HepG2 (cell line): ENCODE measurements around the gene NEAT1. TPM values are rescaled to one million over a fixed set of nuclear protein-coding genes. Genes with fewer than 3 reads are reported as not detected.

Source experiments
- ATAC-seq: fragments of 200-7000 bp; cut with Tn5 transposase; 3 replicates; pipeline ENCODE4 v1.9.1; 2020; ENCODE audit warnings: mild to moderate bottlenecking, moderate library complexity
- BruUV-seq: library from RNA; stranded (reverse); fragments of 400-500 nt; replicated peaks from 2 replicates; lab custom pipeline; 2021; lab: Mats Ljungman, UMichigan
- CTCF ChIA-PET: fragments of 300-600 bp; formaldehyde crosslinking; extraction: SDS; loops from one replicate; lab custom pipeline; 2021; ENCODE audit warnings: low total read pairs, inconsistent platforms, low intra/inter-chr PET ratio; lab: Yijun Ruan, JAX
- POLR2A ChIA-PET: fragments of 350-600 bp; sonication (Branson Sonifier 250); formaldehyde crosslinking; loops from one replicate; lab custom pipeline; 2020; ENCODE audit warnings: antibody characterized with exemption, inconsistent platforms; lab: Yijun Ruan, JAX
- DNase-seq: peaks from one replicate; pipeline ENCODE4 v3.0.0-alpha.2; 2015; ENCODE audit warnings: low spot score
- FAIRE-seq: peaks from 3 replicates; lab custom pipeline; 2011; peaks lifted over from hg19 to GRCh38; lab: Jason Lieb, UNC
- H2AFZ ChIP-seq: one replicate; pipeline ENCODE4 v1.6.1; 2011; ENCODE audit warnings: low read length, inconsistent platforms
- H3K27ac ChIP-seq: fragments of 300-600 bp; 3 replicates; pipeline ENCODE4 v1.8.0; 2011; ENCODE audit warnings: mixed run types, mild to moderate bottlenecking, mixed read lengths, low read length, inconsistent platforms; ENCODE audit not compliant: insufficient read depth; ENCODE audit errors: extremely low read length
- H3K27me3 ChIP-seq, 2 experiments: fragments of 200-600 bp in 1 of 2; 2 replicates in 1 of 2; 3 replicates in 1 of 2; pipeline versions ENCODE4 v1.6.0 to v1.8.0; 2011; ENCODE audit warnings: low read length in 2 of 2, mild to moderate bottlenecking in 2 of 2, moderate library complexity in 2 of 2, inconsistent platforms in 1 of 2; ENCODE audit not compliant: insufficient read depth in 2 of 2, control insufficient read depth in 1 of 2
- H3K36me3 ChIP-seq, 2 experiments: fragments of 200-600 bp in 1 of 2; replicated peaks in 1 of 2; 2 replicates in 1 of 2; 3 replicates in 1 of 2; pipeline versions ENCODE4 v1.5.1 to v1.8.0; 2011; ENCODE audit warnings: low read length in 2 of 2, inconsistent platforms in 1 of 2; ENCODE audit not compliant: insufficient read depth in 2 of 2, control insufficient read depth in 1 of 2
- H3K4me1 ChIP-seq: 2 replicates; pipeline ENCODE4 v1.5.1; 2012; ENCODE audit warnings: low read length, inconsistent platforms; ENCODE audit not compliant: insufficient read depth
- H3K4me2 ChIP-seq: 2 replicates; pipeline ENCODE4 v1.6.0; 2011; ENCODE audit warnings: low read depth, low read length, inconsistent platforms
- H3K4me3 ChIP-seq, 3 experiments: fragments of 200-600 bp in 1 of 3; sonication (generic), shearing (Covaris generic) in 1 of 3; replicated peaks in 1 of 3; 2 replicates each; pipeline ENCODE4 v1.5.1; 2011 to 2016; ENCODE audit warnings: low read length in 3 of 3, inconsistent platforms in 2 of 3, low read depth in 2 of 3, mild to moderate bottlenecking in 2 of 3, control low read depth in 1 of 3, mixed read lengths in 1 of 3; ENCODE audit not compliant: insufficient read depth in 1 of 3
- H3K79me2 ChIP-seq: one replicate; pipeline ENCODE4 v1.6.1; 2011; ENCODE audit warnings: low read length, inconsistent platforms; ENCODE audit not compliant: insufficient read depth
- H3K9ac ChIP-seq: 2 replicates; pipeline ENCODE4 v1.6.0; 2011; ENCODE audit warnings: mild to moderate bottlenecking, low read depth, low read length, inconsistent platforms; ENCODE audit not compliant: insufficient read depth
- H3K9me3 ChIP-seq: 2 replicates; pipeline ENCODE4 v1.5.1; 2012; ENCODE audit warnings: mild to moderate bottlenecking, low read length
- H4K20me1 ChIP-seq: 2 replicates; pipeline ENCODE4 v1.6.0; 2011; ENCODE audit warnings: inconsistent platforms, mild to moderate bottlenecking, low read length, moderate library complexity; ENCODE audit not compliant: insufficient read depth
- BATF2 ChIP-seq: sonication (generic); formaldehyde crosslinking; IDR thresholded peaks from 2 replicates; pipeline ENCODE4 v1.8.0; 2022; ENCODE audit warnings: mild to moderate bottlenecking, missing genetic modification reagents, moderate library complexity
- CEBPB ChIP-seq: IDR thresholded peaks from 2 replicates; pipeline ENCODE4 v1.6.1; 2011; ENCODE audit warnings: low read depth, low read length, improper control_type of control experiment, borderline replicate concordance
- CEBPG ChIP-seq: IDR thresholded peaks from 2 replicates; pipeline ENCODE4 v1.6.1; 2016
- IKZF1 ChIP-seq: fragments of 450-650 bp; IDR thresholded peaks from 2 replicates; pipeline ENCODE4 v1.7.1; 2016
- KLF6 ChIP-seq: IDR thresholded peaks from 2 replicates; pipeline ENCODE4 v1.8.0; 2016; ENCODE audit warnings: missing biosample characterization, missing genetic modification reagents
- KLF9 ChIP-seq: IDR thresholded peaks from 2 replicates; pipeline ENCODE4 v1.6.1; 2016; ENCODE audit warnings: low read depth
- MNT ChIP-seq: fragments of 450-650 bp; IDR thresholded peaks from 2 replicates; pipeline ENCODE4 v1.6.1; 2016
- MTF2 ChIP-seq: sonication (generic); formaldehyde crosslinking; IDR thresholded peaks from 2 replicates; pipeline ENCODE4 v1.5.0; 2020; ENCODE audit warnings: missing genetic modification reagents, borderline replicate concordance
- MYPOP ChIP-seq: sonication (generic); formaldehyde crosslinking; IDR thresholded peaks from 2 replicates; pipeline ENCODE4 v1.8.1; 2023; ENCODE audit warnings: mild to moderate bottlenecking, moderate library complexity, missing genetic modification reagents
- NAIF1 ChIP-seq: sonication (generic); formaldehyde crosslinking; IDR thresholded peaks from 2 replicates; pipeline ENCODE4 v1.5.0; 2020; ENCODE audit warnings: mild to moderate bottlenecking, missing genetic modification reagents, borderline replicate concordance
- PPARG ChIP-seq: conservative IDR thresholded peaks from 2 replicates; pipeline ENCODE4 v1.6.1; 2016; ENCODE audit warnings: missing biosample characterization, missing genetic modification reagents
- SPEN ChIP-seq: sonication (generic); formaldehyde crosslinking; IDR thresholded peaks from 2 replicates; pipeline ENCODE4 v1.5.1; 2020; ENCODE audit warnings: low read depth, mild to moderate bottlenecking, missing genetic modification reagents
- SSRP1 ChIP-seq: IDR thresholded peaks from 2 replicates; pipeline ENCODE4 v1.6.1; 2016; ENCODE audit warnings: control low read depth
- TIGD3 ChIP-seq: sonication (generic); formaldehyde crosslinking; IDR thresholded peaks from 2 replicates; pipeline ENCODE4 v1.5.1; 2020; ENCODE audit warnings: mild to moderate bottlenecking, missing genetic modification reagents, borderline replicate concordance
- ZBTB20 ChIP-seq: sonication (generic); formaldehyde crosslinking; IDR thresholded peaks from 2 replicates; pipeline ENCODE4 v1.8.1; 2023; ENCODE audit warnings: missing genetic modification reagents, low read depth, mild to moderate bottlenecking, borderline replicate concordance
- ZNF235 ChIP-seq: sonication (generic); formaldehyde crosslinking; IDR thresholded peaks from 2 replicates; pipeline ENCODE4 v1.8.1; 2023; ENCODE audit warnings: mild to moderate bottlenecking, missing genetic modification reagents, borderline replicate concordance
- ZNF274 ChIP-seq: sonication (generic); formaldehyde crosslinking; IDR thresholded peaks from 2 replicates; pipeline ENCODE4 v1.5.1; 2020; ENCODE audit warnings: mild to moderate bottlenecking, missing genetic modification reagents
- ZNF7 ChIP-seq: IDR thresholded peaks from 2 replicates; pipeline ENCODE4 v1.6.1; 2016; ENCODE audit warnings: missing biosample characterization, missing genetic modification reagents
- ZNF766 ChIP-seq: sonication (generic); formaldehyde crosslinking; IDR thresholded peaks from 2 replicates; pipeline ENCODE4 v1.5.0; 2020; ENCODE audit warnings: missing genetic modification reagents, borderline replicate concordance
- ZNF768 ChIP-seq: sonication (generic); formaldehyde crosslinking; IDR thresholded peaks from 2 replicates; pipeline ENCODE4 v1.4.0; 2020; ENCODE audit warnings: missing genetic modification reagents
- WGBS: methylation state at CpG from one replicate; pipeline ENCODE4 v1.1.6; 2017; ENCODE audit warnings: low lambda C conversion rate; 5-methylcytosine and 5-hydroxymethylcytosine counted together
- in situ Hi-C: cut with HindIII; loops from 2 replicates; pipeline ENCODE4 v1.10.0; 2017; ENCODE audit warnings: low pct_unique_long_range_greater_than_20kb; ENCODE audit not compliant: extremely low pct_ligation_motif_present
- intact Hi-C: fragments of 100-400 bp; cut with micrococcal nuclease; formaldehyde crosslinking; loops from one replicate; pipeline ENCODE4 v1.10.0; 2022; ENCODE audit not compliant: unreplicated experiment
- polyA plus RNA-seq, 8 experiments: library from polyadenylated mRNA; depleted of rRNA in 3 of 8; stranded (reverse) in 7 of 8; unstranded in 1 of 8; fragments of >200 nt; fragmentation: Illumina TruSeq in 4 of 8; extraction: Trizol in 4 of 8; gene quantifications; 2 replicates each; pipeline versions ENCODE4 v1.2.1 to v1.2.3, GENCODE V29; 2011 to 2016; ENCODE audit warnings: low read depth in 4 of 8, missing spikeins in 1 of 8, mixed read lengths in 1 of 8; ENCODE audit not compliant: insufficient read depth in 1 of 8
- total RNA-seq, 5 experiments: library from RNA; depleted of rRNA; stranded (reverse); fragments of >200 nt; fragmentation: Illumina TruSeq; extraction: Trizol; gene quantifications; 2 replicates each; pipeline ENCODE4 v1.2.3, GENCODE V29; 2016; ENCODE audit warnings: low read depth in 1 of 5

The NEAT1 gene
- total and polyA plus RNA-seq, 2 of the 13 experiments (the other 11 are each of a cell fraction or from before 2014, with no cell fraction given) = 20.5 to 41.2 TPM

GRCh38 chr11:65373839-65374580, 48.6 kb upstream of the NEAT1 start:
- H4K20me1 ChIP-seq = no peaks in the 10 kb centered on the region
- no peak overlapping the region for H3K9ac ChIP-seq
- H3K4me2 ChIP-seq = no peak overlapping the region
- H3K27me3 ChIP-seq = peaks cover 0 to 2% of the 10 kb centered on the region in 2 experiments; a peak in 2 of 5 replicates
- DNase-seq = no peak
- BruUV-seq = no TSS peak
- H3K4me1 ChIP-seq = peaks cover 75% of the 10 kb centered on the region
- in situ Hi-C loops (no loop called here), intact Hi-C loops (no loop called here)
- H3K79me2 ChIP-seq = no peaks in the 10 kb centered on the region
- CTCF ChIA-PET = no interaction called here
- no peak overlapping the region for H3K27ac ChIP-seq
- no peak for ATAC-seq
- 39% methylated on average over 14 of the region's 14 CpGs for WGBS
- no peaks in the 10 kb centered on the region for H3K9me3 ChIP-seq
- FAIRE-seq = no peak
- POLR2A ChIA-PET = interaction anchor here (1.0 to 3.1 kb wide), 9 partner anchors 12 to 135 kb away, joined by 3 to 20 read pairs (median 5); partner anchors contain the start of genes FRMD8, MALAT1 and NEAT1
- no peak overlapping the region for H2AFZ ChIP-seq
- no peak overlapping the region for H3K4me3 ChIP-seq
- H3K36me3 ChIP-seq = no peaks in the 10 kb centered on the region
- TF ChIP-seq ZNF7 (CRISPR knock-in tag) = no peak
- peak; percentile 47; the same call in 1 of the 2 replicates for TF ChIP-seq CEBPB
- peak; percentile 62; the same call in 1 of the 2 replicates for TF ChIP-seq MNT
- TF ChIP-seq KLF9 (CRISPR knock-in tag) = no peak
- TF ChIP-seq SSRP1 = no peak
- TF ChIP-seq MYPOP (CRISPR knock-in tag) = no peak
- TF ChIP-seq ZNF274 (CRISPR knock-in tag) = no peak
- peak; percentile 43 for TF ChIP-seq CEBPG (CRISPR knock-in tag)
- no peak for TF ChIP-seq ZNF766 (CRISPR knock-in tag)
- TF ChIP-seq PPARG (CRISPR knock-in tag) = no peak
- TF ChIP-seq TIGD3 = no peak
- TF ChIP-seq MTF2 (CRISPR knock-in tag) = no peak
- TF ChIP-seq KLF6 (CRISPR knock-in tag) = no peak
- peak; percentile 83 for TF ChIP-seq ZNF768 (CRISPR knock-in tag)
- no peak for TF ChIP-seq ZNF235 (CRISPR knock-in tag)
- TF ChIP-seq IKZF1 = no peak
- TF ChIP-seq NAIF1 (CRISPR knock-in tag) = no peak
- TF ChIP-seq SPEN (CRISPR knock-in tag) = no peak
- no peak for TF ChIP-seq BATF2 (CRISPR knock-in tag)
- no peak for TF ChIP-seq ZBTB20 (CRISPR knock-in tag)
